Esophagus squamous epithelium (tissue), 5 donors: ENCODE results near the gene HOXD13. TPM values are rescaled to one million over a fixed set of nuclear protein-coding genes. Genes with fewer than 3 reads are reported as not detected.

Source experiments
- DNase-seq: peaks from one replicate; lab custom pipeline; 2025; lab: John Stamatoyannopoulos, UW
- H3K27ac ChIP-seq, 4 donors: fragments of 200-600 bp; sonication (generic); one replicate each; pipeline ENCODE4 v1.5.1; 2016 to 2019; ENCODE audit warnings: mild to moderate bottlenecking in 1 of 4
- H3K27me3 ChIP-seq, 4 donors: fragments of 200-600 bp; sonication (generic); 1 replicate in 3 of 4; 2 replicates in 1 of 4; pipeline versions ENCODE4 v1.5.1 to v1.6.0; 2017 to 2021; ENCODE audit warnings: antibody characterized with exemption in 1 of 4
- H3K36me3 ChIP-seq, 3 donors: fragments of 200-600 bp; sonication (generic); one replicate each; pipeline ENCODE4 v1.5.1; 2016 to 2019
- H3K4me1 ChIP-seq, 3 donors: fragments of 200-600 bp; sonication (generic); one replicate each; pipeline ENCODE4 v1.5.1; 2017 to 2019
- H3K4me3 ChIP-seq, 4 donors: fragments of 200-600 bp; sonication (generic); 1 replicate in 3 of 4; 2 replicates in 1 of 4; pipeline ENCODE4 v1.5.1; 2016 to 2019; ENCODE audit warnings: mild to moderate bottlenecking in 2 of 4, moderate library complexity in 1 of 4
- H3K9me3 ChIP-seq, 3 donors: fragments of 200-600 bp; sonication (generic); one replicate each; pipeline ENCODE4 v1.5.1; 2016 to 2019
- CTCF ChIP-seq, 6 experiments: fragments of 450-650 bp in 4 of 6; fragments of 200-600 bp in 2 of 6; sonication (generic) in 2 of 6; IDR thresholded peaks; one replicate each; pipeline ENCODE4 v1.5.1; 2016 to 2019; ENCODE audit warnings: antibody characterized with exemption in 6 of 6, mild to moderate bottlenecking in 4 of 6, moderate library complexity in 4 of 6
- POLR2A ChIP-seq, 4 donors: fragments of 450-650 bp; IDR thresholded peaks; one replicate each; pipeline ENCODE4 v1.6.1; 2017; ENCODE audit warnings: antibody characterized with exemption in 4 of 4, mild to moderate bottlenecking in 4 of 4, moderate library complexity in 3 of 4
- WGBS, 2 donors: methylation state at CpG; one replicate each; pipeline ENCODE4 v1.1.5; 2018; 5-methylcytosine and 5-hydroxymethylcytosine counted together
- intact Hi-C: fragments of 100-400 bp; cut with DNase I; formaldehyde crosslinking; loops from one replicate; pipeline ENCODE4 v1.15.0; 2022
- total RNA-seq, 4 donors: library from RNA; depleted of rRNA; stranded (reverse); fragments of >200 nt; gene quantifications; one replicate each; pipeline ENCODE4 v1.1.0, GENCODE V29; 2016
- donor health status: DM: yes; HTN: yes; CAD: no.

Gene HOXD13
- total RNA-seq, 4 donors from 2014 or later: not detected

GRCh38 chr2:176105730-176106580 is 13.4 kb downstream of the HOXD13 start:
- no peaks in the 10 kb centered on the region for H3K9me3 ChIP-seq
- intact Hi-C loops: no loop called here
- WGBS, 2 donors: 14 to 16% methylated on average over 20 of the region's 25 CpGs
- peaks cover 18 to 50% (median 31%) of the 10 kb centered on the region in 3 donors for H3K4me1 ChIP-seq
- no peak overlapping the region for H3K27ac ChIP-seq
- no peak for TF ChIP-seq CTCF (IDR thresholded peaks at IDR 0.05)
- no peak for TF ChIP-seq POLR2A (IDR thresholded peaks at IDR 0.05)
- no peak for DNase-seq
- H3K36me3 ChIP-seq: no peaks in the 10 kb centered on the region
- peaks cover 25 to 100% (median 80%) of the 10 kb centered on the region in 4 donors for H3K27me3 ChIP-seq
- peak overlapping the region in 2 of 4 donors; percentile 47 to 66 for H3K4me3 ChIP-seq

GRCh38 chr2:176106581-176107539 is 14.3 kb downstream of the HOXD13 start, which contains the start of gene HOXD11:
HOXD11 (plus strand) TSS chr2:176107280; CDS start chr2:176107356, 76 bp downstream.
- DNase-seq: no peak
- H3K4me1 ChIP-seq: peaks cover 18 to 50% (median 31%) of the 10 kb centered on the region in 3 donors
- TF ChIP-seq POLR2A (IDR thresholded peaks at IDR 0.05) (no peak), CTCF (IDR thresholded peaks at IDR 0.05) (no peak)

GRCh38 chr2:176107731-176108181 is 15.2 kb downstream of the HOXD13 start:
- DNase-seq: no peak
- Histone ChIP-seq H3K27me3 (peaks cover 35 to 100% (median 83%) of the 10 kb centered on the region in 4 donors), H3K27ac (no peak overlapping the region), H3K36me3 (no peaks in the 10 kb centered on the region), H3K9me3 (no peaks in the 10 kb centered on the region), H3K4me1 (peaks cover 18 to 50% (median 31%) of the 10 kb centered on the region in 3 donors), H3K4me3 (peak overlapping the region in 2 of 4 donors; percentile 30 to 49)
- intact Hi-C loops: no loop called here
- WGBS, 2 donors: no CpG with 5 or more reads among the region's 59 CpGs
- no peak for TF ChIP-seq POLR2A (IDR thresholded peaks at IDR 0.05)
- no peak for TF ChIP-seq CTCF (IDR thresholded peaks at IDR 0.05)

More at GRCh38 chr2:176106581-176107539, 14.3 kb downstream of the HOXD13 start, which contains the start of gene HOXD11:
- 0% methylated on average over 6 to 8 of the region's 85 CpGs for WGBS, 2 donors
- Histone ChIP-seq H3K36me3 (no peaks in the 10 kb centered on the region), H3K4me3 (peak within 1 kb of the TSS; percentile 24 to 66 (median 37)), H3K9me3 (no peaks in the 10 kb centered on the region), H3K27ac (no peak within 1 kb of the TSS), H3K27me3 (peaks cover 27 to 100% (median 81%) of the 10 kb centered on the region in 4 donors)
- intact Hi-C loops: no loop called here

- peaks cover 18 to 44% (median 25%) of the 10 kb centered on the region in 3 donors for H3K4me1 ChIP-seq
- H3K27ac ChIP-seq: no peak overlapping the region
- no peak for DNase-seq
- 12 to 25% methylated on average over 17 of the region's 26 CpGs for WGBS, 2 donors
- H3K36me3 ChIP-seq: no peaks in the 10 kb centered on the region
- intact Hi-C loops: no loop called here
- H3K27me3 ChIP-seq: peaks cover 27 to 100% (median 81%) of the 10 kb centered on the region in 4 donors
- TF ChIP-seq CTCF (IDR thresholded peaks at IDR 0.05): no peak
- no peak for TF ChIP-seq POLR2A (IDR thresholded peaks at IDR 0.05)
- no peaks in the 10 kb centered on the region for H3K9me3 ChIP-seq
- no peak overlapping the region for H3K4me3 ChIP-seq
These were observed 16.8 kb downstream of the HOXD13 start for GRCh38 chr2:176109192-176109901.
